ENCODE data around the gene NTNG1.

- TF ChIP-seq CTCF (IDR thresholded peaks at IDR 0.05), result no peak
- no peak for TF ChIP-seq POLR2A (IDR thresholded peaks at IDR 0.05)
Measured at GRCh38 chr1:107422901-107423300, 282.1 kb downstream of the NTNG1 start.
